WTC11 (cell line): ENCODE results near the gene GAK.

Source experiments
- MXD4 ChIP-seq: fragments of 250-450 bp; sonication (Bioruptor Pico); IDR thresholded peaks from 2 replicates; pipeline ENCODE4 v1.8.0; 2021; ENCODE audit warnings: mild to moderate bottlenecking, moderate library complexity, borderline replicate concordance
- SP1 ChIP-seq: sonication (generic); formaldehyde crosslinking; conservative IDR thresholded peaks from 2 replicates; pipeline ENCODE4 v1.8.1; 2022; ENCODE audit warnings: missing genetic modification reagents

DNA sequence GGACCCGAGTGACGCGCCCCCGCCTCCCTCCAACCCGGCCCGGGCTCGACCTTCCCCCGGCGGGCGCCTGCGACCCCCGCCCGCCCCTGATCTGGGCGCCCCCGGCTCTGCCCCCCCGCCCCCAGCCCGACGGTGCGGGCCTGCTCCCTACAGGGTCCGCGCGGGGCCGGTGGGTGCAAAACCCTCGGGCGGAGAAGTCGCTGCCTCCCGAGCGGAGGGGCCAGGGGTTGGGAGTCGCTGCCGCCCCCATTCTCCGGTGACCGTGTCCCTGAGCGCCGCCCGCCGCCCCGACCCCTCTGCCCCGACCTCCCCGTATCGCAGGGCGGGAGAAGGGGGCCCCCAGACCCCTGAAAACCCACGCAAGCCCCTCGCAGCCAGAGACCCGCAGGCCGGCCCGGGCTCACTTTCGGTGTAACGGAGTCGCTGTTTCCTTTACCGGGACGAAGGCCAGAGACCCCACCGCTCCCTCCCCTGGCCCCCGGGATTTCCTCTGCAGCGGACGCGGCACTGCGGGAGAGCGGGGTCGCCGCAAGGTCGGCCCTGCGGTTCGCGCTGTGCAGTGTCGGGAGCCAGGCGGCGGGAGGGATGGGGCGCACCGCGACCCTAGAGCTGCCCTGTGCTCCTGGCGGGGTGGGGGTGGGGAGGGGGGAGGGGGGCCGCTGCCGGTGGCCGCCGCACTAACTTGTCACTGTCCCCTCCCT is 105.5 kb downstream of the GAK start:
- TF ChIP-seq MXD4 (CRISPR knock-in tag) (no peak), SP1 (CRISPR knock-in tag) (no peak)
